Activated T-cell treated with anti-CD3 and anti-CD28 coated beads for 24 hours (primary cell): ENCODE measurements around the gene NBAS.

Experiments used
- DNase-seq: peaks from one replicate; pipeline ENCODE4 v3.0.0-alpha.2; 2020; ENCODE audit warnings: low read depth

Gene NBAS

DNA sequence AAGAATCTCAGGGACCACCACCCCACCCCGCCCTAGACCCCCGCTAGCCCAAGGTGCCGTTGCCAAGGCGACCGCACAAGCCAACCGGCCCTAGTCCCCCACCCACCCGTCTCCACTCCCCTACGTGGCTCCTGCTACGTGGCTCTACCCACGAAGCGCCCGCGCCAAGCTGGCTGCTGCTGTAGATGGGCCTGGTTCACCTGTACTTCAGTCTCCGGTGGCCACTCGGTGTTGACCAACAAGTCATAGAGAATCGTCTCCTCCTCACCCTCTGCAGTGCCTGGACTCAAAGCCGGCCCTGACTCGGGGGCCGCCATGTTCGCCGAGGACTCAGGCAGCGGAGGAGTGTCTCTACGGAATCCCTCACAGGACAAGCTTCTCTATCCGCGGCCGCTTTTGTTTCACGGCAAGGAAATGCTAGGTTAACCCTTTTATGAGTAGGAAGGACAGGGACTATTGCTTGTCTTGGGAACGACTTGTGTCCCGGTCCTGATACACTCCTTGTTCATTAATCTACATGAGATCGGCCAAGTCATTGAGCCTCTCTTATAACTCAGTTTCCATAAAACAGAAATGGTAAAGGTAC is at the start of gene NBAS:
Gene NBAS (minus strand): TSS at position 347 of the 586 bp plus-strand sequence. CDS start 30 bp downstream, at position 317.
- DNase-seq, result peak; percentile 74

DNA sequence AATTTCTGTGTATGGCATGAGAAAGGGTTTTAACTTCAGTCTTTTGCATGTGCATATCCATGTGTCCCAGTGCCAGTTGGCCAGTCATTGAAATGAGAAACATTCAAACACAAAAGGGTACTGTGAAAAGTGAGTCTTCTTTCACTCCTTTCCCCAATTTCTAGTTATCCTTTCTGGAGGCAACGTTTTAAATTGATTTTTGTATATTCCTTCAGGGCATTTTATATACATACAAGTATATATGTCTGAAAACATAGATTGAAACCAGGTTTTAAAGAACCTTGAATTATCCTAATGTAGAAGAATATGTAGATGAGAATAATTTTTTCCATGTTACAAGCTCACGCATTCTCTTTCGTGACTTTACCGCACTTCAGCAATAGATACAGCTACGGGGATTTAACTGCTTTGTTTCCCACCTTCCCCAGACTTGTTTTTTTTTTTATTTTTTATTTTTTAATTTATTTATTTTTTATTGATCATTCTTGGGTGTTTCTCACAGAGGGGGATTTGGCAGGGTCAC is 49.4 kb upstream of the NBAS start:
- DNase-seq, result no peak

DNA sequence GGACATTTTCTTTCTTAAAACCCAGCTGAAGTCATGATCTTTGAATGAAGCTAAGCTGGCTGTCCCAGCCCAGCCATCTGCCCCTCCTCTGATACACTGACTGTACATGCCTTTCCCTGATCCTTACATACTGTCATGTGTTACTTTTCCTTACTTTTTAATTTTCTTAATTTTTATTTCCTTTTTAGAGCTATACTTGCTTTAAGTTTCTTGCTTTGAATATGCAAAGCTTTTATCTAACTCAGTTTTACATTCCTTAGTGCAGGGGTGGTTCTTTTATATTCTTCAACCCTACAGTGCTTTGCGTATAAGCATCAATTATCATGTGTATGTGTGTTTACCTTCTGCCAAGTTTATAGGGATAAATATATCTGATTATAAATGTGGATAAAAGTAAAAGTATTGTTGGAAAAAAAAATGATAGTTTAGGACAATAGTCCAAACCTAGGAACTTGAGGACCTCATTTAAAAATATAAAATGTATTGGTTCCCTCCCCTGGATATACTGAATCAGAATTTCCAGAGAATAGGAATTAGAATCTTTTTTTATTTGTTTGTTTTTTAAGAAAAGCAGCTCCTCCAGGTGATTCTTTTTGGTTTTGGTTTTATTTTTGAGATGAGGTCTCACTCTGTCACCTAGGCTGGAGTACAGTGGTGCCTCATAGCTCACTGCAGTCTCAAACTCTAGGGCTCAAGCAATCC is 48.4 kb upstream of the NBAS start:
- DNase-seq, result no peak

DNA sequence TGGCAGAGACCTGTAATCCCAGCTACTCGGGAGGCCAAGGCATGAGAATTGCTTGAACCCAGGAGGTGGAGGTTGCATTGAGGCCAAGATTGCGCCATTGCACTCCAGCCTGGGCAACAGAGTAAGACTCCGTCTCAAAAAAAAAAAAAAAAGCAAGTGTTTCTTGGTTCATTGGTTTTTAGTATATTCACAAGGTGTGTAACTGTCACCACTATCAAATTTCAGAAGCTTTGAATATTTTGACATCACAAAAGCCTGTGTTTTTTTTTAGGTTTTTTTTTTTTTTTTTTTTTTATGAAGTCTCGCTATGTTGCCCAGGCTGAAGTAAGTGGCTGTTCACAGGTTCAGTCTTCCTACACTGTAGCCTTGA is 47.2 kb upstream of the NBAS start:
- no peak for DNase-seq

DNA sequence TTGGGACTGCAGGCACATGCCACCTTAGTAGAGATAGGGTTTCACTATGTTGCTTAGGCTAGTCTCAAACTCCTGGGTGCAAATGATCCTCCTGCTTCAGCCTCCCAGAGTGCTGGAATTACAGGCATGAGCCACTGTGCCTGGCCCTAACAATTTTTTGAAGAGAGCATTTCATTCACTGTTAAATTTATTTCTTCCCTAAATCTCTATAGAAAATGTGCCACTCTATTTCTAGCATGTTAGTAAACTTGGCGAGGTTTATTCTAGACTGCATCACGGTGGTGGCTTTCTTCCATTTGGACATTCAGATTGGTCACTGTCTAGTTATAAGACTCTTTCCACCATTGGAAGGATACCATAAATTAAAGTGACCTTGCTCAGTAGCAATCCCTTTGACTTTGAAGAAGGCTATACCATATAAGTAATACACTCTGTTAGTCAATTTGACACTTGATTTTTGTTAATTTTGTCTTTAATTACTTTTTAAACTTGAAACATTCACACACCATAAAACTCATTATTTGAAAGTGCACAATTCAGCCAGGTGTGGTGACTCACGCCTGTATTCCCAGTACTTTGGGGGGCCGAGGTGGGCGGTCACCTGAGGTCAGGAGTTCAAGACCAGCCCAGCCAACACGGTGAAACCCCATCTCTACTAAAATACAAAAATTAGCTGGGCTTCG is 46.7 kb upstream of the NBAS start:
- DNase-seq, result no peak

DNA sequence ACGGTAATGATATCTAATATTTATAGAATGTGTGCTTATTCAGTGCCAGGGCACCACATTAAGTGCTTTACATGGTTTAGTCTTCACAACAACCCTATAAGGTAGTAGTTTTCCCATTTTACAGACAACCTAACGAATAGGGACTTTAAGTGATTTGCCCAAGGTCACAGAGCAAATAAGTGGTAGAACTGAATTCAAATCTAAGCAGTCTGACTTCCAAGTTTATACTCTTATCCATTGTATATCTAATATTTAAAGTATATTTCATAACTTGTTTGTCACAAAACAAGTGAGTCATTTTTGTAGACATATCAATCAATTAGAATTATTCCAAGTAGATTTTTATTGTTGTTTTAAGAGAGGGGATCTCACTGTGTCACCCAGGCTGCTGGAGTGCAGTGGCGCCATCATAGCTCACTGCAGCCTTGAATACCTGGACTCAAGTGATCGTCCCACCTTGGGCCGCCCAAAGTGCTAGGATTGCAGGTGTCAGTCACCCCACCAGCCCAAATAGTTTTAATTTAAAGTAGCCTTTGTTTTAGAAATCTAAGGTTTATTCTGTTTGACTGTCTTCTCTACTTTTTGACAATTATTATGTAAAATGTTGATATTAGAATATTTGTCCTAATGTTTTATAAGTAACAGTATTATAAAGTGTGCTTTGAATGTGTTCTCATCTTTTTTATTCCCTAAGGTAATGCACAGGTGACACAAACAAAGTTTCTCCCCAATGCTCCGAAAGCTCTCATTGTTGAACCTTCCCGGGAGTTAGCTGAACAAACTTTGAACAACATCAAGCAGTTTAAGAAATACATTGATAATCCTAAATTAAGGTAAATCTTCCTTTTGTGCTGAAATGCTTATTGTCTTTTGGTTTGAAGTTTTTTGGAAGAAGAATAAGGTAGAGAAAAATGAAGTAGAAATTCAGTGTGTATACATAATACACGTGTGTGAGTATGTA is 45.6 kb upstream of the NBAS start:
- no peak for DNase-seq

DNA sequence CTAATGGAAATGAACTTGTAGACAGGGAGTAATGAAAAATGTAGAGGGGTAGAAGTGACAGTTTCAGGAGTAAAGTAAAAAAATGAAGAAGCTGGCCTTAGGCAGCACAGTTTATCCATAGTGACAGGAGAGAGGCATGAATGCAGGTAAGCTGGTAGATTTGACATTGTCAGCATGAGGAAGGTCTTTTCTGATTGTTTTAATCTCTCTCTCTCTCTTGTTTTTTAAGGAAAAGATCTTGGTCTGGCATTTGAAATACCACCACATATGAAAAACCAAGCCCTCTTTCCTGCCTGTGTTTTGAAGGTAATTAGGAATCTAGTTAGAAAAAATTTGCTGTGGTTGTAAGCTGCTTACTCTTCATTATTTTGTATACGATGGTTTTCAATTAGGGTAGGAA is 44.6 kb upstream of the NBAS start:
- DNase-seq, result no peak

DNA sequence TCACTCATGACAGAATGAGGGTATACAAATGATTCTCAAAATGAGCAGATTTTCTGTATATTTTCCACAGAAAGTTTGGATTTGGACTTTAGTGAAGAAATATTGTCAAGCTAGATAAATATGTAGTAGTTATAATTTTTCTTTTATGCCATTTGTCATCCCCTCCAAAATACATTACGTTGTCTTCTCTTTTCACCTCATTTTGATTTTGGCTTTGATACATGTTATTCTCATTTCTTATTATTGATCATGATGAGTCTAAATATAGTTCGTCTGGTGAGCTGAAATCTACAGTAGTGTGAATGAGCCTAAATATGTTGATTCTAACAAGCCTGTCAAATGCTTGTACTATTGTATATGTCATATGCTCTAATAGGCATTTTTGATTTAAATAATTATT is 42.8 kb upstream of the NBAS start:
- DNase-seq, result no peak

DNA sequence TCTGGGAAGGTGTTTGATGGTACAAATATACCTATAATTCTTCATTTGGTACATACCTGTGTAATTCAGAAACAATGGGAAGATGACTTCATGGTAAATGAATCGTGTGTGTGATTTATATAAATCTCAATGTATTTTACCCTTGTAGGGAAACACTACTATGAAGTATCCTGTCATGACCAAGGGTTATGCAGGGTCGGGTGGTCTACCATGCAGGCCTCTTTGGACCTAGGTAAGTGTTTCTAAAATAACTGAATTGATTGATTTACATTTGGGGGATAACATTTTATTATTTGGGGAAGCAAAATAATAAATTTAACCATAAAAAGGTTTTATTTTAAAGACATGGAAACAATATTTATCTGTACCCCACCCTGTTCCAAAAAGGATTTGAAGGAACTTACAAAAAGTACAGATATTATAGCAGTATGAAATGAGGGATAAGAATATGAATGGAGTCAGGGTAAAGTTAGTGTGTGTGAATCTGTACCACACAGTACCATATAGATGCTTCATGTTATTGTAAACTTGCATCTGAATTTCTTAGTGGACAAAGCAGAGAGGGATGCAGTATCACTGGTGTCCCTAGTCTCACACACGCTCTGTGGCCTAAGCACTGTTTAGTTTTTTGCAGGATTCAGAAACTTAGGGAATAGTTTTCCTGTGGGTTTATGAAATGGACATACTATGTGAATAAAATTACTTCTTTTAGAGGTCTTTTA is 42.1 kb upstream of the NBAS start:
- no peak for DNase-seq

DNA sequence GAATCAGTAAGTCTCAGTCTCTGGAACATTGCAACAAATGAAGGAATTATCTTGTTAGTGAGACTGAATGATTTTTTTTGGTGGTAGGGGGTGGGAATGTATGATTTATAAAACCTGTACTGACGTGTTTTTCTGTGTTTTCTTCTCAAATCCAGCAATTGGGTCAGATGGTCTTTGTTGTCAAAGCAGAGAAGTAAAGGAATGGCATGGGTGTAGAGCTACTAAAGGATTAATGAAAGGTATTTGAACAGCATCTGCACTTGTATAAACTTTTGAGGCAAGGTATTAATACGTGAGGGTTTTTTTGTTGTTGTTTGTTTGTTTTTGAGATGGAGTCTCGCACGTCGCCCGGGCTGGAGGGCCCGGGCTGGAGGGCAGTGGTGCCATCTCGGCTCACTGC is 41.3 kb upstream of the NBAS start:
- no peak for DNase-seq

DNA sequence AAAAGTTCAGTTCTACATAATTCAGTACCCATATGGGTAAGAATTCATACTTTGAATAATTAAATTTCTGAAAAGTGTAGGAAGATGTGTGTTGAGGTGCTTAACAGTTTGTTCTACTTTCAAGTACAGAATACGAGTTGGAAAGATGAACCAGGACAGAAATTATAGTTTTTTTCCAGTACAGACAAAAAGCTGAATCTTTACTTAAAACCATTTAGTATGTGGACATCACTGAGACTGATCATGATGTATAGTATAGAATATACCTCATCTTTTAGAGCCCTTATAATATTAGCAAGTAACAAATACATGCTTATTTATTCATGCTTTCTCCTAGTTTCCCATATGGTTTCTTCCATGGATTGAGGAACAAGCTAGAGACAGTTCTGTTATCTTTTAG is 40.5 kb upstream of the NBAS start:
- no peak for DNase-seq

DNA sequence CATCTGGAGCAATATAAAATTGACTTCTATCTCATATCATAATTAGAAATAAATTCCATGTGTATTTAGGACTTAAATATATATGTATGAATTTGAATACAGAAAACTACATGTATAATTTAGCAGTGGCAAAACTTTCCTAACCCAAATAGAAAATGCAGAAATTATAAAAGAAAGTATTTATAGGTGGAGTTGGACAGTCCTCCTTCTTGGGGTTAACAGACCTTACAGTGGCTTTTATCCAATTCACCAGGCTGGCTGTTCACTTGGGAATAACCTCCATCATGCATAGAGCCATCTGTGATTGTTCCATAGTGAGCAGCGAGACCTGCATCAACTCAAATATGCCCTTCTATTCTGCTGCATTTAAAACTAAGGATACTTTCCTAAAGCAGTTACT is 38.9 kb upstream of the NBAS start:
- DNase-seq, result no peak

DNA sequence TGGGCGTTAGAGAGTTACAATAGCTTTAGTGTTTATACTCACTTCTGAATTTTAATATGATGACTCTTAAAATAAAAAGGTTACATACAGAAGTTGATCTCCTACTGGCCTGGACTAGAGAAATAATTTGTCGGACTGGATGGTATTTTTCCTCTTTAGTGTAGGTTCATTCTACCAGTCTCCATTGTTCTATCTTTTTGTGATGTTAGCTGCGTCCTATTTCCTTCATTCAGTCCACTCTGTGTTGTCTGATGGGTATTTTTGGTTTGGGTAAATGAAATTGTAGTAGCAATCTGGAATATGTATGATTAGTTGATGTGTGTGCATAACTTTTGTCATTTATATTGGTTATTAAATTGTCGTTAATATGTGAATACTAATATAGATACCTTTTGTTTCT is 35.8 kb upstream of the NBAS start:
- no peak for DNase-seq

DNA sequence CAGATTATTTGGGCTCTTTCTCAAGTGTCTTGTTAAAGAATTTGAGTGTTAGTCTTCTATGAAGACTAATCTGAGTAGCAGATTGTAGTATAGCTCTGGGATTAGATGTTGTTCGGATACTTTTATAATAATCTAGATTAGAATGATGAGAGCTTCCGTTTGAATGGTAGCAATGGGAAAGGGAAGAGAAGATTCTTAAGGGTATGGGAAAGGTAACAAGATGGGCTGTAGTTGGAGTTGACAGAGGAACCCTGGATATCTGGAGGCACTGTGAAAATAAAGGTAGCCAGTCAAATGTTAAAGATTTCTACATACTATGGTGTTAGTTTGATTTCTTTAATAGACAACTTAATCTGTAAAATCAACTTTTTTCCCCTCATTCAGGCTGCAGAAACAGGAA is 35.2 kb upstream of the NBAS start:
- no peak for DNase-seq

DNA sequence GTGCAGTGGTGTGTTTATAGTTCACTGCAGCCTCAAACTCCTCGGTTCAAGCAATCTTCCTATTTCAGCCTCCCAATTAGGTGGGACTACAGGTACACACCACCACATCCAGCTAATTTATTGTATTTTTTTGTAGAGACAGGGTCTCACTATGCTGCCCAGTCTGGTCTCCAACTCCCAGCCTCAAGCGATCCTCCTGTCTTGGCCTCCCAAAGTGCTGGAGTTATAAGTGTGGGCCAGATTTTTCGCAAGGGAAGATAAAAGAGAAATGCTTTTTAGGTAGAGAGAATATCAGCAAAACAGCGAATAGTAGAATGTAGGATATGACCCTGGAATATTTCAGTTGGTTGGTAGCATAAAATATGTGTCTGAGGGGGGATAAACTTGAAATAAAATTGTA is 34.8 kb upstream of the NBAS start:
- DNase-seq, result no peak

DNA sequence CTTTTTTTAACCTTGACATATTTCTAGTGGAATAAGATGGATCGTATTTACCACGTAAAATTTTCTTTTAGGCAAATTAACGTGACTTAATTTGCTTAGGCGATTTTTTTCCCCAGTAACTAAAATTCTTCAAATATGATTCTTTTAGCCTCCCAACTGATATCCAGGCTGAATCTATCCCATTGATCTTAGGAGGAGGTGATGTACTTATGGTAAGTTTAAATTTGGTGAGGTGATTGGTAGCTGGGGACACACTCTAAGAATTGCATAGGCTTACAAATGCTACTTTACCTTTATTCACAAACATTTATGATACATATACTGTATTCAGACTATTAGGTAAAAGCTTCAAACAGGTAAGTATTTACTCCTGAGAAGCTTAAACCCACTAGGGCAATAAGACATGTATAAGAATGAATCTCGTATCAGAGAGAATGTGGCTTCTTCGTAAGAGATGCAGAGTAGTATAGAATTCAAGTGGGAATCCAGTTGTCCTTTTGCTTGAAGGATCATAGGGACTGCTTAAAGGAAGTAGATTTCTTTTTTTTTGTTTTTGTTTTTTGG is 34.3 kb upstream of the NBAS start:
- DNase-seq, result no peak

DNA sequence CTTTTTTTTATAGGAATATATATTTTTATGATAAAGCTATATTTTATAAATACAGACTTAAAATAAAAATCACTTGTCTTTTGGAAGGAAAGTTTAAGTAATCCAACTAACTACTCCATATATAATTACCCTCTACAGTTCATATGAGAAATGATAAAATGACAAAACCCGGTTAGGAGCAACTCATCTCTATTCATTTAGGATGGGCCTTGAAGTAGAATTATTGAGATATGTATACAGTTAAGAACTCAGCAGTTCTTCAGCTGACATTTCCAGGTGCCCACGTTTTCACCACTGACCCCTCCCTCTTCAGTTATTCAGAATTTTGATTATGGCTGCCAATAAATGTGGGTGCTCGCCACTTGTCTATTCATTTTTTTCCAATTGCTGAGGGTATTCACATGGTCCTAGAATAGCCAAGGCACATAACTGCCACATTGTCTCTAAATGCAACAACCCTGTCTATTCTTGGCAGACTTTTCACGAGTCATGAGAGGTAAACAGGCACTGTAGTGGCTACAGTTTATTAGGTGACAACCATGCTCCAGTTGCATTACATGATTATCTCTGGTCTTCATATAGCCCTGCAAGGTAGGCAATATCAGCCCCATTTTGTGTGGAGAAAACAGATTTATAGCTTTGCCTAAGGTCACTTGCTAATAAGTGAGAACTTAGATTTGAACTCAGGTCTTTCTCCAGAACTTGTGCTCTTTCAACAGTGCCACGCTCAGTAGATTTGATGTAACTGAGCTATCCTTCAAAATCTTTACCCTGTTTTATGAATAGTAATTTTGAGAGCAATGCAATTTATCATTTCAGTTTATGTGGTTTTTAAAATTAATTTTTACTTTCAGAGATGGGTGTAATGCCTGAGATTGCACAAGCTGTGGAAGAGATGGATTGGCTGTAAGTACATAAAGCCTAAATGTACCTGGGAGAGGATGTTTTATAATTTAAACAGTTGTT is 33.4 kb upstream of the NBAS start:
- no peak for DNase-seq

DNA sequence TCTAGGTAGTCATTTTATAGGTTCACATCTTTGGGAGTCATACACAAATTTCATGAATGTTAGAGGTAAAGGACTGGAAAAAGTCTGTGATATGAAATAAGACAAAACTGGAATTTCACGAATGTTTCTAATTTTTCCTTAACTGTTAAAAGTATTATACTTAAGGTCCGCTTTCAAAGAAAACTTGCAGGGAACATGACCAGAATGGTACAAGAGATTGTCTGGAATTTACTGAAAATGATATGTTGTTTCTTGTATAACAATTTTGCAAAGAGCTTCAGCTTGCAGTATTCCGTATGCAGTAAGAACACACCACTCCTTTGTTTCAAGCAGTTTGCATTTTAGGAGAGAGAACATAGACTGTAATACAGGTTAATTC is 32.2 kb upstream of the NBAS start:
- no peak for DNase-seq

DNA sequence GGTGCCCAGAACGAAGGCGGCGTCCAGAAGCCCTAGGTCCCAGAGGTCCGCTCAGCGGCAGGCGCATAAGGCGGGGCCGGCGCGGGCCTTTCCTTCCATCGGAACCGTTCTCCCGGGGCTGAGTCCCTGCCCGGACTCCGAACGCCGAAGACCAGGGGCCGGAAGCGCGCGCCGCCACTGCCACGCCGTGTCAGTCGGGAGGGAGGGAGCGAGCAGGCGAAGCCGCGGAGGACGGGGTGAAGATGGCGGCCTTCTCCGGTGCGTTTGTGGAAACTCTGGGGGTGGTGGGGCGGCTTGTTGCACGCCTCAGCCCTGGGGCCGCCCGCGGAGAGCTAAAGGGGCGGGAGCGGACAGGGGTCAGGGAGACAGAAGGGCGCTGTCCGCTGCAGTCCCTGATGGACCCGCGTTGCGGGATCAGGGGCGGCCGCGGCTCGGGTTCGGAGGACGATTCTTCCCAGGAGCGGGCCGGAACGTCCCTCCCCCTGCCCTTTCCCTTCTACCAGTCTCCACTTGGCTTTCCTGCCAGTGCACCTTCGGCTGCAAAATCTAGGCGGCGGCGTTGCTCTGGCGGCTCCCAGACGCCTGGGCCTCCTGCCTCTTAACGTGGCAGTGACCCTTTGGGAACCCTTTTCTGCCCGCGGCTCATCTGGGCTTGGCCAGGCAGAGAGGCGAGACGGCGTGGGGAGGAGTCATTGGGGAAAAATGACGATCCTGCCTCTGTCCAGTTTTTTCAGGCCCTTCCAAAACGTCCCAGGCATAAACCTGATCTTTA is 30.7 kb upstream of the NBAS start, which contains the start of gene DDX1:
Gene DDX1 (plus strand): TSS at position 177 of the 772 bp plus-strand sequence. CDS start 66 bp downstream, at position 243.
- peak; percentile 84 for DNase-seq
